NOMO-1 treated with dmso at 0.1 percent for 144 hours (cell line): ENCODE results near the gene AARS2.
A peak's percentile ranks its signal among the peaks of the same experiment; 100 is the strongest.

ENCODE experiments used
- DNase-seq: peaks from one replicate; lab custom pipeline; 2025; ENCODE audit not compliant: unreplicated experiment; lab: John Stamatoyannopoulos, UW

Gene AARS2

DNA sequence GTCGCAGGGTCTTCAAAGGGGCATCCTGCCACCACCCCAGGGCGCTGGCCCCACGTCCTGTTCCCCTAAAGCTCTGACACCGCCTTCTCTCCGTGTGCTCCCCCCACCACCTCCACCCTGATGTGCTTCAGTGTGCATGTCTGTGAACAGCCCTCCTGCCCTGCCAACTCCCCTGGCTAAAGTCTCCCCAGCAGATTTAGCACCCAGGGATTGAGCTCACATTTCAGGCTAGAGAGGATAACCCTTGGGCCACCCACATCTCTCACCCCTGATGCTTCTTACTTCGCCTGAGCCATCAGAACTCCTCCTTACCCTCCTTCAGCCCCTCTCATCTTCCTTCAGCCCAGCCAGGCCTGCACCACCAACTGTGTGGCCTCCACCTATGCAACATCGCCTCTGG is 35.4 kb downstream of the AARS2 start:
- DNase-seq, result no peak

- DNase-seq, result no peak
Observed at GRCh38 chr6:44276667-44277640, 36.2 kb downstream of the AARS2 start.

DNA sequence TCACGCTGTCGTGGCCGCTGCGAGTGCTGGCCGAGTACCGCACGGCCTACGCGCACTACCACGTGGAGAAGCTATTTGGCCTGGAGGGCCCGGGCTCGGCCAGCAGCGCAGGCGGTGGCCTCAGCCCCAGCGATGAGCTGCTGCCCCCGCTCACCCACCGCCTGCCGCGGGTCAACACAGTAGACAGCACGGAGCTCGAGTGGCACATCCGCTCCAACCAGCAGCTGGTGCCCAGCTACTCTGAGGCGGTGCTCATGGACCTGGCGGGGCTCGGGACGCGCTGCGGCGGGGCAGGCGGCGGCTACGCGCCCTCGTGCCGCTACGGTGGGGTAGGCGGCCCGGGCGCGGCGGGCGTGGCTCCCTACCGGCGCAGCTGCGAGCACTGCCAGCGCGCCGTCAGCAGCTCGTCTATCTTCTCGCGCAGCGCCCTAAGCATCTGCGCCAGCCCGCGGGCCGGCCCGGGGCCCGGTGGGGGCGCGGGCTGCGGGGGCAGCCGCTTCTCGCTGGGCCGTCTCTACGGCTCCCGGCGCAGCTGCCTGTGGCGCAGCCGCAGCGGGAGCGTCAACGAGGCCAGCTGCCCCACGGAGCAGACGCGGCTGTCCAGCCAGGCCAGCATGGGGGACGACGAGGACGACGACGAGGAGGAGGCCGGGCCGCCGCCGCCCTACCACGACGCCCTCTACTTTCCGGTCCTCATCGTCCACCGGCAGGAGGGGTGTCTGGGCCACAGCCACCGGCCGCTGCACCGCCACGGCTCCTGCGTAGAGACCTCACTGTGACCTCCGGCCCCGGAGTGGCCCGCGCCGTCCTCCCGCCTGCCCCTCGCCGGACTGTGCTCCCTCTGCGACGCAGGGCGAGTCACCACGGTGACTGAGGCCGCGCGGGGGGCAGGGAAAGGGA is 37.1 kb downstream of the AARS2 start:
- DNase-seq, result no peak

DNA sequence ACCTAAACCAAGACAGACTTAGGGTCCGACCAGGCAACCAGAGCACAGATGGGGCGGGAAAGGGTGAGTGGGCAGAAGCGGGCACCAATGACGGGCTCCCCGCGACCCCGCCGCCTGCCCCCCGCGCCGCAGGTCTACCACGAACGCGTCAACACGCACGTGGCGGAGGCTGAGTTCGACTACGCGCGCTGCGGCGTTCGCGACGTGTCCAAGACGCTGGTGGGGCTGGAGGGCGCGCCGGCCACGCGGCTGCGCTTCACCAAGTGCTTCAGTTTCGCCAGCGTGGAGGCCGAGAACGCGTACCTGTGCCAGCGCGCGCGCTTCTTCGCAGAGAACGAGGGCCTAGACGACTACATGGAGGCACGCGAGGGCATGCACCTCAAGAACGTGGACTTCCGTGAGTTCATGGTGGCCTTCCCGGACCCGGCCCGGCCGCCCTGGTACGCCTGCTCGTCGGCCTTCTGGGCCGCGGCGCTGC is 37.8 kb downstream of the AARS2 start:
- DNase-seq, result no peak

GRCh38 chr6:44273617-44274016 is 39.5 kb downstream of the AARS2 start:
- no peak for DNase-seq

- DNase-seq, result no peak
Observed at GRCh38 chr6:44272999-44273566, 40.1 kb downstream of the AARS2 start.

DNA sequence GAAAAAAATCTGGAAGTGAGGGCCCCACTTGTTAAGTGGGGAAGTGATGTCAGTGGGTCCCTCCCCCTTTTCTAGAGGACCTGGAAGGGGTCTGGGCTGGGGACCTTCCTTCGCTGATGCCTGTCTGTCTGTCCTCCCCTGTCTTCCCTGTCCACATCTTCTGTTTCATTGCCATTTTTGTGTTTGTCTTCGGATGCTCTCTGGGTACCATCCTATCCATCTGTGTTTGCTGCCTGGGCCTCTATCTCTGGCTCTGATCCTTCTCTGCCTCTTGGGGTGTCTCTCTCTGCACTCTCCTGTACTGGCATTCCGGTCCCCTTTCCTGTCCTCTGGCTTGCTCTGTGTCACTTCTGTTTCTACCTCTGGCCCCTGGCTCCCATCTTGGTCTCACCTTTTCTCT is 40.6 kb downstream of the AARS2 start:
- DNase-seq, result no peak

DNA sequence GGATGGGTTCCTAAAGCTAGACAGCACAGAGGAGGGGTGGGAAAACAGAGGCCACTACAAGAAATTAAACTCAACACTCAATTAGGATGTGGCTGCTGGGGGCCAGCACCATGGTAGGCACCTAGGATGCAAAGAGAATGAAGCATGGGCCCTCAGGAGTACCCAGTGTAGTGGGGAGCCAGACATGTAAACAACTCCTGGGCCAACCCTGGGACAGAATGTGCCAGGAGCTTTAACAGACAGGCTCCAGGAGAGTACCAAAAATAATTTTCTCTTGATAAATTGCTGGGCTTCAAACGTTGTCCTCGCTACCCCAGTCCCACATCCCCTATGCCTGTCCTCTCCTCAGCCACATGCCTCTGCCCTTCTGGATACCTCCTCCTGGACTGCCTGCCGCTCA is 41.2 kb downstream of the AARS2 start:
- DNase-seq, result no peak

DNA sequence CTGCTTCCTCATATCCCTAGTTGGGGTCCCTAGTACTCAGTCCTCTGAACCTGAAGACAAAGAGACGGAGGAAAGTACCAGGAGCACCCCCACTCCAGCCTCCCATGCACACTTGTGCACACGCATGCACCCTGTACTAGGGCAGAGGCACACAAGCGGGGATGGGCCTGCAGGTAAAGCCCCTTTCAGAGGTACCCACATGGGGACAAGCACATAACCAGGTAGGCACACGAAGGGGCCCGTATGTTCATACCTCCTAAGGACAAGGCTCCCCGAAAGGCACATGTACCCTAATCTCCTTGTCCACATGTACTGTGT is 41.8 kb downstream of the AARS2 start:
- no peak for DNase-seq

- DNase-seq, result no peak
Observed at GRCh38 chr6:44270526-44271405, 42.4 kb downstream of the AARS2 start.

DNA sequence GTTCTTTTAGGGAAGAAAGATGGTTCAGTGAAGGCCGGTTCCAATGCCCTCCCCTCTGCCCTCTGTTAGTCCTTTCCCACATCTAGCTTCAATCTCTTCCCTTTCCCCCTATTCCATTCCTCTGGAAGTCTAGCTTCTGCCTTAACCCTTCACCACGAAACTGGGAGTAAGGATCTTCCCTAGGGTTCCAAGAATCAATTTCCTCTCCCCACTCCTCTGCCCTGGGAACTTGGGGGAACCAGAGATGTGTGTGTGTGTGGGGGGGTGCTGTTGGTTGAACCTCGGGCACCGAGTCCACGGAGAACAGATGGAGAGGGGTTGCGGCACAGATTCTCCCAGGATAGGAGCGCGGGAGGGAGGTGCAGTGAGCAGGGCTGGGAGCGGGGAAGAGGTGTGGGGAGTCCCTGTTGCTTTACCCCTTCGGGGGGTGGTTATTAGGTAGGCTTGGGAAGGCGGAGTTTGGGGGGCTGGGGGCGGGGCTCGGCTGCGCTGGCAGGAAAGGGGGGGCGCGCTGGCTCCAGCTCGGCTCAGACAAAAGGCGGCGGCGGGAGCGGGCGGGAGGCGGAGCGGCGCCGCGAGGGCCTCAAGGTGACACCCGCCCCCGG is 43.1 kb downstream of the AARS2 start, which contains the start of gene TMEM151B:
Gene TMEM151B (plus strand): TSS at position 530 of the 605 bp plus-strand sequence. CDS start 293 bp downstream, outside the sequence.
- no peak for DNase-seq

- no peak for DNase-seq
Observed at GRCh38 chr6:44269178-44269920, 43.8 kb downstream of the AARS2 start.

DNA sequence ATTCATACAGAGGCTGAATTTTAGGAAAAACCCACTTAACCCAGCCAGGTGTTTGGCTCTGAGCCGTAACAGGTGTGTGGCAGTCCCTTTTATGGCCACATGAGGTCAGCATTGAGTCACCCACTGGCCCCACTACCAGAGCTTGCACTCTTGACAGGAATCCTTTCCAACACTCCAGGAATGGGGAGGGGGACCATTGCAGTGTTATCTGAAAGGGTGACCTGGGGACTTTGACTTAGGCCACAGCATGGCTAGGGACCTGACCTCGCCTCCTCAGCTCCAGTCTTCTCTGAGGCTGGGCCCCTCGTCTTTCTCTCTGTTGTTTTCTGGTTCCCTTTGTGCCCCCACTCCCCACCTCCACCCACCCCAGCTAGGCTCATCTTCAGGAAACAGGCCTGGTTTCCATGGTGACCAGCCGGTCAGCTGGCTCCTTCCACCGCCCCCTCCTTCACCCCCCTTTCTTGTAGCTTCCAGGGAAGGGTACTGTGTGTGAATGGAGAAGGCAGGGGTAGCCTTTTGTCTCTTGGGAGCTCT is 45.0 kb downstream of the AARS2 start:
- DNase-seq, result no peak

DNA sequence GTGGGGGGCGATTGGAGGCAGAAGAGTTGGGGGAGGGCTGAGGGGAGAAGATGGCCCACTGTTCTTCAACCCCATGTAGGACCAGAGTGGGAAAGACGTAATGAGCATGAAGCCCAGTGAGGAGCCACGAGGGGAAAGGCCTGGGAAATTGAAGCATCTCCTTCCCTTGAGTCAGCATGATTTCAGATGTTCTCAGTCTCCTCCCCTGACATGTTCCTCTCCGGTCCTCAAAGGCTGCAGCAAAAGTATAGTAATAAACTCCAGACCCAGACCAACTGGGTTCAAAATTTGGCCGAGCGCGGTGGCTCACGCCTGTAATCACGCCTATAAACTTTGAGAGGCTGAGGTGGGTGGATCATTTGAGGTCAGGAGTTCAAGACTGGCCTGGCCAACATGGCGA is 45.9 kb downstream of the AARS2 start:
- no peak for DNase-seq

- no peak for DNase-seq
Observed at GRCh38 chr6:44266347-44266746, 46.8 kb downstream of the AARS2 start.

DNA sequence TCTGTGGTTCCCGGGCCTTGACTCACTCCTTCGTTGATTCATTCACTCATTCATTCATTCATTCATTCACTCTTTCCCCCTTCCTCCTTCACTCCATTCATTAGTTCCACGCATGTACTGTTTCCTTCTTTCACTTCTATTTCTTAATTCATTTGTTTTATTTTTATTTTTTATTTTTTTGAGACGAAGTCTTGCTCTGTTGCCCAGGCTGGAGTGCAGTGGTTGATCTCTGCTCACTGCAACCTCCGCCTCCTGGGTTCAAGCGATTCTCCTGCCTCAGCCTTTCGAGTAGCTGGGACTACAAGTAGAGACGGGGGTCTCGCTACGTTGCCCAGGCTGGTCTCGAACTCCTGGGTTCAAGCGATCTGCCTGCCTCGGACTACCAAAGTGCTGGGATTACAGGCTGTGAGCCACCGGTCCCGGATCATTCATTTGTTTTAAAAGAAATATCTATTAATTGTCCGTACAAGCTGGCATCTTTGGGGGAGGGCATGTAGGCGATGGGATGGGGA is 47.4 kb downstream of the AARS2 start:
- no peak for DNase-seq

DNA sequence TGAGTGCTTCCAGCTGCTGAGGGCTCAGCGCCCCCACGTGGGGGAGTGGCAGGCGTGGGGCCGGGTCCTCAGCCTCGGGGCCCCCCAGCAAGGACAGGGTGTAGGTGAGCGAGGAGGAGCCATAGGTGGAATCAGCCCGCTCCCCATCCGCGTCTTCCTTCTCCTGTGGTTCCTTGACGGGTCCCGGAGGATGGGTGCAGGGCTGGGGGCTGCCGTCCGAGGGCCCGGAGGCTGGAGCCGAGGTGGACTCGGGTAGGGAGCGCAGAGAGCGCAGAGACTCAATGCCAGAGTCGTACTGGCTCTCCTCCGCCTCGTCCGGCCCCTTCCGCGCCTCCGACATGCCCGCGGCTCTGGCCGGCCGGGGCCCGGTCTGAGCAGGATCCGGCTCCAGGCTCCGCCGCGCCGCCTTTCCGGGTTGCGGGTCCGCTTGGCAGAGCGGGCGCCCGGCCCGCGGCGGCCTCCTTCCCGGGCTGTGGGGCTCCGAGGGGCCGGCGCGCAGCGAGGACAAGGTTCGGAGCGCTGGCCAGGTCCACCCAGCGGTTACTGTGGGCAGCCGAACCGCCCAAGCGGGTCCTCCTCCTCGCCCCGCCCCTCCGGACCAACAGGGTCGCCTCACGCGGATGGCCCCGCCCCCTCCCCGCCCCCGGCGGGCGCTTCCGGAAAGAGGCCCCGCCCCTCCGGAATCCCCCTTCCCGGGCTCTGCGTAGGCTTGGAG is 48.0 kb downstream of the AARS2 start, which contains the start of gene NFKBIE:
Gene NFKBIE (minus strand): TSS at position 545 of the 715 bp plus-strand sequence. CDS start 205 bp downstream, at position 340.
- DNase-seq, result peak; percentile 44
